Prostate gland (tissue), 2 donors: ENCODE data around the gene KCNJ13.

ENCODE experiments used
- CTCF ChIP-seq, 4 experiments: fragments of 200-600 bp in 2 of 4; fragments of 450-650 bp in 2 of 4; sonication (generic) in 2 of 4; IDR thresholded peaks; 1 replicate in 3 of 4; 2 replicates in 1 of 4; pipeline ENCODE4 v1.5.1; 2016 to 2019; ENCODE audit warnings: antibody characterized with exemption in 4 of 4, mild to moderate bottlenecking in 2 of 4, moderate library complexity in 2 of 4
- POLR2A ChIP-seq: fragments of 450-650 bp; IDR thresholded peaks from one replicate; pipeline ENCODE4 v1.6.1; 2016; ENCODE audit warnings: antibody characterized with exemption, mild to moderate bottlenecking
- POLR2AphosphoS5 ChIP-seq: sonication (generic); formaldehyde crosslinking; IDR thresholded peaks from one replicate; pipeline ENCODE4 v1.6.1; 2017; ENCODE audit warnings: antibody characterized with exemption

GRCh38 chr2:232781765-232782164 lies 5.4 kb upstream of the KCNJ13 start:
- TF ChIP-seq CTCF (IDR thresholded peaks at IDR 0.05) (no peak), POLR2A (no peak), POLR2AphosphoS5 (no peak)
